ENCODE results near the gene MMP12. TPM values are rescaled to one million over a fixed set of nuclear protein-coding genes. Genes with fewer than 3 reads are reported as not detected.

MMP12 gene
- total and polyA plus RNA-seq, 4 donors, result 0.31 to 16.9 (median 1.4) TPM

GRCh38 chr11:102837156-102837555, 37.6 kb downstream of the MMP12 start:
- no peak overlapping the region for H3K9ac ChIP-seq (ENCODE audit: insufficient read depth in 1 of 2, low read length in 2 of 2)
- H3K27ac ChIP-seq (ENCODE audit: low read depth in 1 of 2, low read length in 1 of 2), result no peak overlapping the region
- H3K4me1 ChIP-seq (ENCODE audit: control insufficient read depth in 5 of 5, insufficient read depth in 5 of 5, low read length in 5 of 5), result no peaks in the 10 kb centered on the region
- H3K9me3 ChIP-seq (ENCODE audit: control insufficient read depth in 4 of 4, insufficient read depth in 3 of 4, low read length in 3 of 4), result no peaks in the 10 kb centered on the region
- no peaks in the 10 kb centered on the region for H3K27me3 ChIP-seq (ENCODE audit: control insufficient read depth in 3 of 3, insufficient read depth in 3 of 3, low read length in 2 of 3)
- ATAC-seq (ENCODE audit: insufficient read depth, low FRiP score), result no peak
- DNase-seq, result no peak
- H3K4me3 ChIP-seq, result no peak overlapping the region
- no peak for TF ChIP-seq CTCF (IDR thresholded peaks at IDR 0.05; ENCODE audit: control extremely low read depth, extremely low read depth)
- no peaks in the 10 kb centered on the region for H3K36me3 ChIP-seq (ENCODE audit: control insufficient read depth in 4 of 4, insufficient read depth in 4 of 4, low read length in 4 of 4)
- WGBS, 2 donors, result 90 to 95% methylated on average over 2 of the region's 2 CpGs

GRCh38 chr11:102836290-102836875, 38.4 kb downstream of the MMP12 start:
- H3K27ac ChIP-seq (ENCODE audit: low read depth in 1 of 2, low read length in 1 of 2), result no peak overlapping the region
- no peaks in the 10 kb centered on the region for H3K4me1 ChIP-seq (ENCODE audit: control insufficient read depth in 5 of 5, insufficient read depth in 5 of 5, low read length in 5 of 5)
- H3K4me3 ChIP-seq, result no peak overlapping the region
- H3K9me3 ChIP-seq (ENCODE audit: control insufficient read depth in 4 of 4, insufficient read depth in 3 of 4, low read length in 3 of 4), result peaks cover 0 to under 1% (median 0%) of the 10 kb centered on the region in 4 donors
- H3K9ac ChIP-seq (ENCODE audit: insufficient read depth in 1 of 2, low read length in 2 of 2), result no peak overlapping the region
- DNase-seq, result no peak
- WGBS, 2 donors, result 71 to 81% methylated on average over 3 of the region's 3 CpGs
- TF ChIP-seq CTCF (IDR thresholded peaks at IDR 0.05; ENCODE audit: control extremely low read depth, extremely low read depth), result no peak
- no peaks in the 10 kb centered on the region for H3K27me3 ChIP-seq (ENCODE audit: control insufficient read depth in 3 of 3, insufficient read depth in 3 of 3, low read length in 2 of 3)
- H3K36me3 ChIP-seq (ENCODE audit: control insufficient read depth in 4 of 4, insufficient read depth in 4 of 4, low read length in 4 of 4), result no peaks in the 10 kb centered on the region
- no peak for ATAC-seq (ENCODE audit: insufficient read depth, low FRiP score)

GRCh38 chr11:102833731-102834130, 41.1 kb downstream of the MMP12 start:
- ATAC-seq (ENCODE audit: insufficient read depth, low FRiP score), result no peak
- Histone ChIP-seq H3K27ac (ENCODE audit: low read depth in 1 of 2, low read length in 1 of 2) (no peak overlapping the region), H3K36me3 (ENCODE audit: control insufficient read depth in 4 of 4, insufficient read depth in 4 of 4, low read length in 4 of 4) (no peaks in the 10 kb centered on the region), H3K9ac (ENCODE audit: insufficient read depth in 1 of 2, low read length in 2 of 2) (no peak overlapping the region), H3K4me3 (no peak overlapping the region), H3K9me3 (ENCODE audit: control insufficient read depth in 4 of 4, insufficient read depth in 3 of 4, low read length in 3 of 4) (peaks cover 0 to 2% (median 0%) of the 10 kb centered on the region in 4 donors), H3K27me3 (ENCODE audit: control insufficient read depth in 3 of 3, insufficient read depth in 3 of 3, low read length in 2 of 3) (peaks cover 0 to 8% (median 2%) of the 10 kb centered on the region in 3 donors), H3K4me1 (ENCODE audit: control insufficient read depth in 5 of 5, insufficient read depth in 5 of 5, low read length in 5 of 5) (no peaks in the 10 kb centered on the region)
- TF ChIP-seq CTCF (IDR thresholded peaks at IDR 0.05; ENCODE audit: control extremely low read depth, extremely low read depth), result no peak
- WGBS, 2 donors, result 68 to 89% methylated on average over 2 of the region's 2 CpGs
- DNase-seq, result no peak

GRCh38 chr11:102832612-102833011, 42.2 kb downstream of the MMP12 start:
- Histone ChIP-seq H3K9me3 (ENCODE audit: control insufficient read depth in 4 of 4, insufficient read depth in 3 of 4, low read length in 3 of 4) (peaks cover 0 to 2% (median 0%) of the 10 kb centered on the region in 4 donors), H3K4me1 (ENCODE audit: control insufficient read depth in 5 of 5, insufficient read depth in 5 of 5, low read length in 5 of 5) (no peaks in the 10 kb centered on the region), H3K36me3 (ENCODE audit: control insufficient read depth in 4 of 4, insufficient read depth in 4 of 4, low read length in 4 of 4) (no peaks in the 10 kb centered on the region), H3K27me3 (ENCODE audit: control insufficient read depth in 3 of 3, insufficient read depth in 3 of 3, low read length in 2 of 3) (peaks cover 0 to 8% (median 2%) of the 10 kb centered on the region in 3 donors), H3K27ac (ENCODE audit: low read depth in 1 of 2, low read length in 1 of 2) (no peak overlapping the region), H3K4me3 (no peak overlapping the region), H3K9ac (ENCODE audit: insufficient read depth in 1 of 2, low read length in 2 of 2) (no peak overlapping the region)
- 91 to 97% methylated on average over 7 of the region's 7 CpGs for WGBS, 2 donors
- DNase-seq, result no peak
- no peak for TF ChIP-seq CTCF (IDR thresholded peaks at IDR 0.05; ENCODE audit: control extremely low read depth, extremely low read depth)
- ATAC-seq (ENCODE audit: insufficient read depth, low FRiP score), result no peak

Data from lung (tissue), 12 donors.